GM18909 (cell line): ENCODE data around the gene DOCK2.
"Not testable (repeated sequence)": the region's sequence is repeated elsewhere in the genome, so short reads cannot be mapped to it uniquely, and the experiment has no call there.

Source experiments
- ATAC-seq: cut with Tn5 transposase; IDR thresholded peaks from one replicate; pipeline ENCODE4 v1.9.1; 2021; ENCODE audit warnings: mild to moderate bottlenecking; ENCODE audit not compliant: unreplicated experiment, poor library complexity

Gene DOCK2

GRCh38 chr5:169748174-169748573, 111.1 kb downstream of the DOCK2 start:
- ATAC-seq, result no peak

DNA sequence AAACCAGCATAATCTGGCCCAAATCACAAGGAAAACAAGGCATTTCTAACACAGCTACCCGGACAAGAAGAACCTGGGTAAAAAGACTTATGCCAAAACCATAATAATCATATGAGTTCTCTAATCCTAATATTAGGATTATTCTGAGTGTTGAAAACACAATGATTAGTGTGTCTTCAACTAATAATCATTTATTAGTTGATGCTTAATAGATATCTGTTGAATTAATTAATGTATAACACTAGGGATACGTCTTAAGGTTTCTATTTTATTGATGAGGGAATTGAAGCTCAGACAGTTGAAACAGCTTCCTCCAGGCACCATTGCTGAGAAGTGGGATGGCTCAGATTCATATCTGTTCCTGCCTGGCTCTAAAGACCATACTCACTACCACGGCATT, 112.2 kb downstream of the DOCK2 start:
- no peak for ATAC-seq

- no peak for ATAC-seq
Observed at GRCh38 chr5:169751490-169751889, 114.4 kb downstream of the DOCK2 start.

GRCh38 chr5:169752566-169752965, 115.5 kb downstream of the DOCK2 start:
- ATAC-seq, result not testable (repeated sequence)

- ATAC-seq, result no peak
Observed at GRCh38 chr5:169753795-169754194, 116.7 kb downstream of the DOCK2 start.

- no peak for ATAC-seq
Observed at GRCh38 chr5:169754737-169755136, 117.7 kb downstream of the DOCK2 start.

GRCh38 chr5:169756071-169756765, 119.1 kb downstream of the DOCK2 start:
- ATAC-seq, result no peak

GRCh38 chr5:169757016-169757415, 119.9 kb downstream of the DOCK2 start:
- ATAC-seq, result no peak

DNA sequence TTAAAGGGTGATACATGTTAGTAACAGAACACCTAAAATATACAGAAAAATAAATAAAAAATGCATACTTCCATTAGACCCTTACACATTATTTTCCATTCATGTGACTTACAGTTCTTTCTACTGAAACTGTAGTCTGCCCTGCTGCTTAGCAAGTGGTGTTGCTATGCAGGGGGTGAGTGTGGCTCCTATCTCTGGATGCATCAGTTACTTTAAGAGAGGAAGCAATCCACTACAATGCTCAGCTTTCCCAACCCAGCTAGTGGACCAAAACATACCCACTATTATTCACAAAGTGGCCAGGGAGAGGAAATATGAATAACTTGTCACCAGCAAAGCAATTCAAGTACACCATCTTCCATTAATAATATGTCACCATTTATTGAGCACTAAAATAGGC, 121.8 kb downstream of the DOCK2 start:
- ATAC-seq, result no peak

- ATAC-seq, result no peak
Observed at GRCh38 chr5:169760229-169760628, 123.2 kb downstream of the DOCK2 start.

GRCh38 chr5:169762338-169763095, 125.4 kb downstream of the DOCK2 start:
- no peak for ATAC-seq

- ATAC-seq, result peak; percentile 92
Observed at GRCh38 chr5:169763376-169764017, 126.4 kb downstream of the DOCK2 start.

DNA sequence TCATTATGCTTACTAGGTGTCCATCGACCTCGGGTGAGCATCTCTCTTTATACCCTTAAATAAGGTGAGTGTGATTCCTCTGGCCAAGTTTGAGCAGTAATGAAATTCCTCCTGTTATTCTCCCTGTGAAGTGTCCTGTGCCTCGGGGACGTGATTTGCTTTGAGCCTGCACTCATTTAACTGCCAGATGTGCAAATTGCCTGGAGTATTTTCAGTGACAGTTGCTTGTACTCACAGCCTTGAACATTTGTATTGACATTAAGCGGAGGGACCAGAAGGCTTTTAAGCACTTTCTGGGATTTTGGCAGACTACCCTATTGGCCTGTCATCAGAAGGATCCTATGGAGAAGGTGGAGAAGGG, 126.9 kb downstream of the DOCK2 start:
- no peak for ATAC-seq

GRCh38 chr5:169765176-169765996, 128.3 kb downstream of the DOCK2 start:
- ATAC-seq, result no peak

- peak; percentile 25 for ATAC-seq
Observed at GRCh38 chr5:169766943-169767342, 129.9 kb downstream of the DOCK2 start.

DNA sequence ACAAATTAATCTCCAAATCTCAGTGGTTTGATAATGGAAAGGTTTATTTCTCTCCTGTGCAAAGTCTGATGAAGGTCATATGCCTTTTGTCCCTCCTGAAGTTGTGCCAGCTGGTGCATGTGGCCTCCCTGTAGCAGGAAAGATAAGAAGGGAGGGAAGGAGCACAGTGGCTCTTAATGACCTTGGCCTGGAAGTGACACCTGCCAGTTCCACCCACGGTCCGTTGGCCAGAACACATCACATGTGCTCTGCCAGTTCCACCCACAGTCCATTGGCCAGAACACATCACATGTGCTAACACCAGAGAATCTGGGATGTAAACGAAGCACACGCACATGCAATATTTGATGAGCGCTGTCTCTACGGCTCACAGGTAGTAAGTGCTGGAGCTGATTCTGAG, 130.9 kb downstream of the DOCK2 start:
- ATAC-seq, result no peak

DNA sequence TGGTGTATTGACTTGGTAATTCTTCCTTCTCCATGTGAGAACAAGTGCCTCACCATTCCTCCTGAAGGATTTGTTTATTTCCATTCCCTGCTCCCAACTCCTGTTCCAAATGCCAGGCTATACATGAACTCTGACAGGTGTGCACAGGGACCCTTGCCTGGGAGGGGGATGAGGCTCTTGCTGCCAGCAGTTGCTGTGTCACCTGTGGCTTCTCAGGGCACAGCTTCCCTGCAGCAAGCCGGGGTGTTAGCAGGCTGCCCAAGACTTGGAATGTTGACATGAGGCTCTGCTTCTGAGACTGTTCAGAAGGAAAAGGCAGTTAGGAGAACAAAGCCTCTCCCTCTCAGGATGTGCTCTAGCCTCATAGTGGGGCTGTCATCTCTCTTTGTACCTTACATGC, 131.3 kb downstream of the DOCK2 start:
- ATAC-seq, result no peak

GRCh38 chr5:169770109-169770508, 133.0 kb downstream of the DOCK2 start:
- no peak for ATAC-seq

- no peak for ATAC-seq
Observed at GRCh38 chr5:169772256-169772655, 135.2 kb downstream of the DOCK2 start.

GRCh38 chr5:169772688-169773087, 135.6 kb downstream of the DOCK2 start:
- no peak for ATAC-seq

DNA sequence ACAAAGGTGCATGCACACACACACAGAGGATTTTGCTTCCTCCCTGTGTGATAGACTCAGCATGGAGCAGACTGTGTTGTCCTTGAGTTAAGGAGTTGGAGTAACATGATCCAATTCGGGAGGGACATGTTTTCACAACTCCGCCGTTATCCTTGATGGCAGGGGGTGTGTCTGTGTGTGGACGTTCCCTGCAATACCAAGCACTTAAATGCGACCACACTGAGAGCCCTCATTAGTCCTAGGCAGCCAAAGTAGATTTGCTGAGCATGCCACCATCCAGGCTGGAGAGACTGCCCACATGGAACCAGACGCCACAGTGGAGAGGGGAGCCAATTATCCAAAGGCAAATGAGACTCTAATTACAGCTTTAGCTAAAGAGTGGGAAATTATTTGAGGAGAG, 140.1 kb downstream of the DOCK2 start:
- no peak for ATAC-seq
